NCI-H2171 treated with DMSO at 0.1 percent for 48 hours (cell line): ENCODE results near the gene LSM14B.
"Not testable (repeated sequence)": the region's sequence is repeated elsewhere in the genome, so short reads cannot be mapped to it uniquely, and the experiment has no call there.

Experiments
- DNase-seq: peaks from one replicate; lab custom pipeline; 2025; lab: John Stamatoyannopoulos, UW

Gene LSM14B

GRCh38 chr20:62112368-62112767 lies 9.9 kb upstream of the LSM14B start:
- no peak for DNase-seq

GRCh38 chr20:62114894-62115293 lies 7.4 kb upstream of the LSM14B start:
- DNase-seq, result no peak

- DNase-seq, result not testable (repeated sequence)
These were observed 6.4 kb upstream of the LSM14B start for GRCh38 chr20:62115800-62116407.

- DNase-seq, result no peak
These were observed 5.5 kb upstream of the LSM14B start for GRCh38 chr20:62116558-62117361.

GRCh38 chr20:62117362-62117646 lies 5.0 kb upstream of the LSM14B start:
- no peak for DNase-seq

GRCh38 chr20:62117658-62118057 lies 4.6 kb upstream of the LSM14B start:
- no peak for DNase-seq

GRCh38 chr20:62118113-62119043 lies 3.9 kb upstream of the LSM14B start:
- no peak for DNase-seq

GRCh38 chr20:62119115-62119514 lies 3.2 kb upstream of the LSM14B start:
- DNase-seq, result no peak

- no peak for DNase-seq
These were observed 2.5 kb upstream of the LSM14B start for GRCh38 chr20:62119591-62120364.

- no peak for DNase-seq
These were observed 1.9 kb upstream of the LSM14B start for GRCh38 chr20:62120365-62120762.

GRCh38 chr20:62120990-62121775 lies 1.1 kb upstream of the LSM14B start:
- DNase-seq, result peak; percentile 78

- peak; percentile 80 for DNase-seq
These were observed 577 bp downstream of the LSM14B start for GRCh38 chr20:62122654-62123449.

- DNase-seq, result no peak
These were observed 1.3 kb downstream of the LSM14B start for GRCh38 chr20:62123450-62124118.

GRCh38 chr20:62126141-62126540 lies 3.9 kb downstream of the LSM14B start:
- no peak for DNase-seq

GRCh38 chr20:62127799-62128198 lies 5.5 kb downstream of the LSM14B start:
- DNase-seq, result no peak

- no peak for DNase-seq
These were observed 6.2 kb downstream of the LSM14B start for GRCh38 chr20:62128502-62128901.

GRCh38 chr20:62129731-62130531 lies 7.7 kb downstream of the LSM14B start:
- DNase-seq, result no peak

- DNase-seq, result no peak
These were observed 9.5 kb downstream of the LSM14B start for GRCh38 chr20:62131560-62132320.
